Activated CD4-positive, alpha-beta T cell treated with anti-CD3 and anti-CD28 coated beads, Interleukin-2, amount 10 ng/mL, durations not matched to agents 7 days and 5 days (primary cell): ENCODE results near the gene PHETA1. TPM values are rescaled to one million over a fixed set of nuclear protein-coding genes. Genes with fewer than 3 reads are reported as not detected.
"Not testable (repeated sequence)": the region's sequence is repeated elsewhere in the genome, so short reads cannot be mapped to it uniquely, and the experiment has no call there.

Experiments used
- CTCF ChIA-PET: fragments of 350-600 bp; sonication (Branson Sonifier 250); formaldehyde crosslinking; loops from one replicate; lab custom pipeline; 2021; ENCODE audit warnings: antibody characterized with exemption; lab: Charles Lee
- POLR2A ChIA-PET: fragments of 350-600 bp; sonication (Branson Sonifier 250); formaldehyde crosslinking; loops from one replicate; lab custom pipeline; 2021; ENCODE audit warnings: antibody characterized with exemption; lab: Charles Lee
- DNase-seq: peaks from one replicate; pipeline ENCODE4 v3.0.0-alpha.2; 2020
- H3K27ac Mint-ChIP-seq: one replicate; pipeline ENCODE4 v1.8.0; 2021; ENCODE audit warnings: mild to moderate bottlenecking, moderate library complexity, mixed read lengths
- H3K27me3 Mint-ChIP-seq: one replicate; pipeline ENCODE4 v1.8.0; 2021; ENCODE audit warnings: mixed read lengths
- H3K36me3 Mint-ChIP-seq: one replicate; pipeline ENCODE4 v1.8.0; 2021; ENCODE audit warnings: low read depth, mixed read lengths
- H3K4me1 Mint-ChIP-seq: one replicate; pipeline ENCODE4 v1.8.0; 2021; ENCODE audit warnings: mixed read lengths
- H3K4me3 Mint-ChIP-seq: one replicate; pipeline ENCODE4 v1.8.0; 2021; ENCODE audit warnings: mild to moderate bottlenecking, moderate library complexity, mixed read lengths
- H3K9me3 Mint-ChIP-seq: one replicate; pipeline ENCODE4 v1.8.0; 2021; ENCODE audit warnings: mixed read lengths
- total RNA-seq, 2 experiments: library from RNA; stranded (reverse); gene quantifications; one replicate each; pipeline ENCODE4 v1.2.3, GENCODE V29; 2021

PHETA1 gene
- total RNA-seq, 2 experiments from 2014 or later: 0.69 to 0.97 TPM

- H3K36me3 Mint-ChIP-seq: no peaks in the 10 kb centered on the region
- H3K27ac Mint-ChIP-seq: no peak overlapping the region
- no peak for DNase-seq
- POLR2A ChIA-PET: interaction anchor here (0.6 kb wide), 1 partner anchor 202 kb away, joined by 3 read pairs; no protein-coding TSS in a partner anchor
- no peaks in the 10 kb centered on the region for H3K9me3 Mint-ChIP-seq
- H3K4me1 Mint-ChIP-seq: no peaks in the 10 kb centered on the region
- H3K4me3 Mint-ChIP-seq: no peak overlapping the region
- peaks cover 5% of the 10 kb centered on the region for H3K27me3 Mint-ChIP-seq
- CTCF ChIA-PET: no interaction called here
Observed at GRCh38 chr12:111386885-111387284, 18.0 kb upstream of the PHETA1 start.

GRCh38 chr12:111384596-111384995 lies 15.7 kb upstream of the PHETA1 start:
- no peak overlapping the region for H3K27ac Mint-ChIP-seq
- ChIA-PET POLR2A (no interaction called here), CTCF (interaction anchor here (1.0 to 5.0 kb wide), 2 partner anchors 12 to 20 kb away, joined by 3 to 26 read pairs; no protein-coding TSS in a partner anchor)
- DNase-seq: no peak
- no peaks in the 10 kb centered on the region for H3K4me1 Mint-ChIP-seq
- H3K9me3 Mint-ChIP-seq: no peaks in the 10 kb centered on the region
- H3K36me3 Mint-ChIP-seq: no peaks in the 10 kb centered on the region
- no peak overlapping the region for H3K4me3 Mint-ChIP-seq
- H3K27me3 Mint-ChIP-seq: peaks cover 10% of the 10 kb centered on the region

GRCh38 chr12:111379942-111380554 lies 11.2 kb upstream of the PHETA1 start:
- ChIA-PET POLR2A (no interaction called here), CTCF (interaction anchor here (0.7 kb wide), 1 partner anchor 65 kb away, joined by 4 read pairs; no protein-coding TSS in a partner anchor)
- no peak for DNase-seq
- H3K9me3 Mint-ChIP-seq: peaks cover 3% of the 10 kb centered on the region
- H3K27me3 Mint-ChIP-seq: peaks cover 10% of the 10 kb centered on the region
- no peak overlapping the region for H3K27ac Mint-ChIP-seq
- H3K36me3 Mint-ChIP-seq: no peaks in the 10 kb centered on the region
- no peaks in the 10 kb centered on the region for H3K4me1 Mint-ChIP-seq
- H3K4me3 Mint-ChIP-seq: no peak overlapping the region

- no peak for DNase-seq
- peaks cover 3% of the 10 kb centered on the region for H3K9me3 Mint-ChIP-seq
- POLR2A ChIA-PET: no interaction called here
- H3K36me3 Mint-ChIP-seq: no peaks in the 10 kb centered on the region
- H3K4me1 Mint-ChIP-seq: no peaks in the 10 kb centered on the region
- H3K4me3 Mint-ChIP-seq: no peak overlapping the region
- CTCF ChIA-PET: no interaction called here
- H3K27me3 Mint-ChIP-seq: peaks cover 9% of the 10 kb centered on the region
- H3K27ac Mint-ChIP-seq: no peak overlapping the region
Observed at GRCh38 chr12:111377440-111377839, 8.5 kb upstream of the PHETA1 start.

- H3K36me3 Mint-ChIP-seq, DNase-seq, H3K4me3 Mint-ChIP-seq, H3K27ac Mint-ChIP-seq, H3K4me1 Mint-ChIP-seq, H3K9me3 Mint-ChIP-seq, POLR2A ChIA-PET: not testable (repeated sequence)
- H3K27me3 Mint-ChIP-seq: peaks cover 10% of the 10 kb centered on the region
- CTCF ChIA-PET: interaction anchor here (0.6 kb wide), 1 partner anchor 446 kb away, joined by 3 read pairs; no protein-coding TSS in a partner anchor
Observed at GRCh38 chr12:111373231-111373630, 4.3 kb upstream of the PHETA1 start.

GRCh38 chr12:111369496-111370220 lies 763 bp upstream of the PHETA1 start:
- POLR2A ChIA-PET: interaction anchor here (0.6 kb wide), 1 partner anchor 8 kb away, joined by 5 read pairs; no protein-coding TSS in a partner anchor
- Mint-ChIP-seq H3K9me3 (no peaks in the 10 kb centered on the region), H3K27me3 (peaks cover 22% of the 10 kb centered on the region), H3K27ac (no peak overlapping the region), H3K36me3 (no peaks in the 10 kb centered on the region), H3K4me1 (peaks cover 10% of the 10 kb centered on the region), H3K4me3 (peak overlapping the region; percentile 77)
- CTCF ChIA-PET: interaction anchor here (1.2 to 3.7 kb wide), 4 partner anchors 9 to 74 kb away, joined by 4 to 16 read pairs (median 4); no protein-coding TSS in a partner anchor
- DNase-seq: no peak

- DNase-seq: peak; percentile 10
- Mint-ChIP-seq H3K9me3 (no peaks in the 10 kb centered on the region), H3K36me3 (no peaks in the 10 kb centered on the region), H3K27me3 (peaks cover 22% of the 10 kb centered on the region), H3K4me1 (peaks cover 10% of the 10 kb centered on the region), H3K27ac (no peak overlapping the region), H3K4me3 (peak overlapping the region; percentile 65)
- ChIA-PET POLR2A (no interaction called here), CTCF (interaction anchor here (1.0 to 3.7 kb wide), 5 partner anchors 28 to 83 kb away, joined by 3 to 16 read pairs (median 4); no protein-coding TSS in a partner anchor)
Observed at GRCh38 chr12:111368291-111368787, 556 bp downstream of the PHETA1 start.

- Mint-ChIP-seq H3K9me3 (no peaks in the 10 kb centered on the region), H3K4me3 (peak overlapping the region; percentile 65), H3K27ac (no peak overlapping the region), H3K4me1 (peaks cover 10% of the 10 kb centered on the region), H3K36me3 (no peaks in the 10 kb centered on the region), H3K27me3 (peaks cover 17% of the 10 kb centered on the region)
- DNase-seq: no peak
- CTCF ChIA-PET: interaction anchor here (1.3 to 3.7 kb wide), 3 partner anchors 29 to 84 kb away, joined by 4 to 16 read pairs (median 4); no protein-coding TSS in a partner anchor
- POLR2A ChIA-PET: no interaction called here
Observed at GRCh38 chr12:111367661-111368221, 1.2 kb downstream of the PHETA1 start.

GRCh38 chr12:111366583-111366982 lies 2.3 kb downstream of the PHETA1 start:
- Mint-ChIP-seq H3K27ac (no peak overlapping the region), H3K4me3 (no peak overlapping the region), H3K4me1 (peaks cover 10% of the 10 kb centered on the region), H3K27me3 (peaks cover 17% of the 10 kb centered on the region), H3K9me3 (no peaks in the 10 kb centered on the region), H3K36me3 (no peaks in the 10 kb centered on the region)
- no peak for DNase-seq
- CTCF ChIA-PET: interaction anchor here (0.7 to 3.7 kb wide), 2 partner anchors 30 to 269 kb away, joined by 4 to 16 read pairs; no protein-coding TSS in a partner anchor
- POLR2A ChIA-PET: no interaction called here

- CTCF ChIA-PET: interaction anchor here (0.7 kb wide), 1 partner anchor 270 kb away, joined by 4 read pairs; no protein-coding TSS in a partner anchor
- H3K27ac Mint-ChIP-seq: no peak overlapping the region
- DNase-seq: no peak
- H3K36me3 Mint-ChIP-seq: no peaks in the 10 kb centered on the region
- peaks cover 10% of the 10 kb centered on the region for H3K4me1 Mint-ChIP-seq
- POLR2A ChIA-PET: no interaction called here
- no peak overlapping the region for H3K4me3 Mint-ChIP-seq
- H3K27me3 Mint-ChIP-seq: peaks cover 14% of the 10 kb centered on the region
- no peaks in the 10 kb centered on the region for H3K9me3 Mint-ChIP-seq
Observed at GRCh38 chr12:111366075-111366474, 2.8 kb downstream of the PHETA1 start.

GRCh38 chr12:111363578-111363977 lies 5.3 kb downstream of the PHETA1 start:
- ChIA-PET CTCF (no interaction called here), POLR2A (interaction anchor here (0.6 kb wide), 1 partner anchor 143 kb away, joined by 4 read pairs; no protein-coding TSS in a partner anchor)
- DNase-seq: no peak
- Mint-ChIP-seq H3K36me3 (no peaks in the 10 kb centered on the region), H3K27me3 (peaks cover 21% of the 10 kb centered on the region), H3K4me3 (no peak overlapping the region), H3K27ac (no peak overlapping the region), H3K9me3 (no peaks in the 10 kb centered on the region), H3K4me1 (peaks cover 16% of the 10 kb centered on the region)

GRCh38 chr12:111362687-111363475 lies 6.0 kb downstream of the PHETA1 start:
- DNase-seq: no peak
- ChIA-PET POLR2A (interaction anchor here (0.5 to 0.6 kb wide), 2 partner anchors 142 to 249 kb away, joined by 3 to 4 read pairs; no protein-coding TSS in a partner anchor), CTCF (no interaction called here)
- Mint-ChIP-seq H3K27ac (no peak overlapping the region), H3K9me3 (no peaks in the 10 kb centered on the region), H3K4me1 (peaks cover 13% of the 10 kb centered on the region), H3K27me3 (peaks cover 22% of the 10 kb centered on the region), H3K4me3 (no peak overlapping the region), H3K36me3 (no peaks in the 10 kb centered on the region)
